ENCODE measurements around the gene ARF3. TPM values are rescaled to one million over a fixed set of nuclear protein-coding genes. Genes with fewer than 3 reads are reported as not detected.

Gene ARF3
- total RNA-seq, 1 donor from 2014 or later = 62.8 TPM

GRCh38 chr12:48988030-48988649, 30.9 kb upstream of the ARF3 start:
- no peak overlapping the region for H3K4me3 ChIP-seq (ENCODE audit: low read depth, low read length)
- TF ChIP-seq CTCF (conservative IDR thresholded peaks at IDR 0.05; ENCODE audit: low read depth, low read length) = peak; percentile 94
- DNase-seq (ENCODE audit: low read depth) = no peak

GRCh38 chr12:48986720-48987291, 29.5 kb upstream of the ARF3 start:
- no peak overlapping the region for H3K4me3 ChIP-seq (ENCODE audit: low read depth, low read length)
- DNase-seq (ENCODE audit: low read depth) = no peak
- TF ChIP-seq CTCF (conservative IDR thresholded peaks at IDR 0.05; ENCODE audit: low read depth, low read length) = no peak

GRCh38 chr12:48985901-48986300, 28.6 kb upstream of the ARF3 start:
- H3K4me3 ChIP-seq (ENCODE audit: low read depth, low read length) = no peak overlapping the region
- DNase-seq (ENCODE audit: low read depth) = no peak
- TF ChIP-seq CTCF (conservative IDR thresholded peaks at IDR 0.05; ENCODE audit: low read depth, low read length) = no peak

DNA sequence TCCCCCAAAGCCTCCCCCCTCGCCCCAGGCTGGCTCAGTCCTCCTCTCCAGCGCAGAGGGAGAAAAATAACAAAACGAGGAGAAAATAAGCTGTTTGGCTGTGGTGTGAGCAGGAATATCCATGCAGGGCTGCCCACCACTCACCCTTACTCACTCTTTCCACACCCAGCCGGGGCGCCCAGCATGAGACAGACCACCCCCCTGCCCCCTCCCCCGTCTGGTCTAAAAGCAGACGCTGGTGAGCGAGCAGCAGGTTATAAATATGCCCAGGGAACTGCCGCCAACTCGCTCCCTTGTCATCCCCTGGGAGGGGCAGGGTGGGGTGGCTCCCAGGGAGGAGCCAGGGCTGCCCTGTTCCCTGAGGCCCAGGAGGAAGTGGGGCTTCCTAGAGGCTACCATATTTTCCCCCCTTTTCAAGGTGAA, 28.2 kb upstream of the ARF3 start:
- no peak overlapping the region for H3K4me3 ChIP-seq (ENCODE audit: low read depth, low read length)
- TF ChIP-seq CTCF (conservative IDR thresholded peaks at IDR 0.05; ENCODE audit: low read depth, low read length) = no peak
- no peak for DNase-seq (ENCODE audit: low read depth)

DNA sequence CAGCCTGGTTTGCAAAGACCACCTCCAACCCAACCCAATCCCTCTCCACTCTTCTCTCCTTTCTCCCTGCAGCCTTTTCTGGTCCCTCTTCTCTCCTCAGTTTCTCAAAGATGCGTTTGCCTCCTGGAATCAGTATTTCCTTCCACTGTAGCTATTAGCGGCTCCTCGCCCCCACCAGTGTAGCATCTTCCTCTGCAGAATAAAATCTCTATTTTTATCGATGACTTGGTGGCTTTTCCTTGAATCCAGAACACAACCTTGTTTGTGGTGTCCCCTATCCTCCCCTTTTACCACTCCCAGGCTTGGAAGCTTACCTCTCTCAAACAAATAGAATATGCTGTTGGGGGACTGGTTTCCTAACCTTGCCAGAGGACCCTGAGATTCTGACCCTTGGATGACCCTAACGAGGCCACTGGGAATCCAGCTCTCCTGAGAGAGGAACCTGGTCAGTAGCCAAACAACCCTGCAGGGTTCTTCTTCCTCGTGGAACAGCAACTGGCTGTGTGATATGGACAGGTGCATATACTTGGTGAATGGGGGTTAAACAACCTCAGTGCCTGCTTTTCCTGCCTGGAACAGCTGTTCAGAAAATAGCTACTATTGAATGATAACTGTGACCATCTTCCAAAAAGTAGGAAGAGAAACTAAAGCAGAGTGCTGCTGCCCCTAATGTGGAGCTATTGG, 25.3 kb upstream of the ARF3 start:
- no peak for TF ChIP-seq CTCF (conservative IDR thresholded peaks at IDR 0.05; ENCODE audit: low read depth, low read length)
- DNase-seq (ENCODE audit: low read depth) = no peak

DNA sequence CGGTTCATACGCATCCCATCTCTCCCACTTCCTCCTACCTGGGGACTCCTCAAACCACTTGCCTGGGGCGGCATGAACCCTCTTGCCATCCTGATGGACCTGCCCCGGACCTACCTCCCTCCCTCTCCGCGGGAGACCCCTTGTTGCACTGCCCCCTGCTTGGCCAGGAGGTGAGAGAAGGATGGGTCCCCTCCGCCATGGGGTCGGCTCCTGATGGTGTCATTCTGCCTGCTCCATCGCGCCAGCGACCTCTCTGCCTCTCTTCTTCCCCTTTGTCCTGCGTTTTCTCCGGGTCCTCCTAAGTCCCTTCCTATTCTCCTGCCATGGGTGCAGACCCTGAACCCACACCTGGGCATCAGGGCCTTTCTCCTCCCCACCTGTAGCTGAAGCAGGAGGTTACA, 24.5 kb upstream of the ARF3 start:
- no peak for TF ChIP-seq CTCF (conservative IDR thresholded peaks at IDR 0.05; ENCODE audit: low read depth, low read length)
- DNase-seq (ENCODE audit: low read depth) = no peak
- H3K4me3 ChIP-seq (ENCODE audit: low read depth, low read length) = no peak overlapping the region

More for the DNA sequence above, 25.3 kb upstream of the ARF3 start:
- no peak overlapping the region for H3K4me3 ChIP-seq (ENCODE audit: low read depth, low read length)

All from epithelial cell of proximal tubule (primary cell).